Measurements from ENCODE around the gene EIF3K.

EIF3K gene

DNA sequence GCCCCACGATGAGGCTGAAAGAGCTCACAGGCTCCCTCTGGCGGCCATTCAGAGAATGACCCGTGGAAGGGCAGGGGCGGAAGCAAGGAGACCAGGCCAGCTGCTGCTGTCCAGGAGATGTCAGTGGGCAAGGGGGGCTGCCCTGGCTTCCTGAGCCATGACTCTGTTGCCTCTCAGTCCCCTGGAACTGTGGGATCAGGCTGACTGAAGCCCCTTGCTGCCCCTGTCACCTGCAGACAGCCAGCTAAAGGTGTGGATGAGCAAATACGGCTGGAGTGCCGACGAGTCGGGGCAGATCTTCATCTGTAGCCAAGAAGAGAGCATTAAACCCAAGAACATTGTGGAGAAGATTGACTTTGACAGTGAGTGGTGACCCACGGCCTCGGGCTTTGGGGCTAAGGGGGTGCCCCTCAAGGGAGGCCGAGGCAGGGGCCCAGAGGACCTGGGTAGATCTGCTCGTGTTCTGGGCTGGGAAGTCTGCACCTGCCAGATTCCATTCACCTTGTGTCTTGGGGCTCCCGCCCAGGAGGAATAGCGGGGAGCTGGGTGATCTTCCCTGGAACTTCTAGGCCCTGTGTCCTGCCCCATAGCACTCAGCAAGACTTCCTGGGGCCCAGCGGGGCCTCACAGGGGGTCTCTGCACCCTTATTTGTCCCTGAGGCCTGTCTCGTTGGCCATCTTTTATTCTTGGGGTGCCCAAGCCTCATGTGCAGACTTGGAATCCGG is 15.9 kb downstream of the EIF3K start:
- Histone ChIP-seq H3K36me3 (ENCODE audit: control insufficient read depth in 2 of 2, insufficient read depth in 1 of 2, low read length in 2 of 2) (peaks cover 34 to 87% of the 10 kb centered on the region in 2 experiments), H3K9me3 (ENCODE audit: control insufficient read depth, insufficient read depth, low read depth, low read length) (no peaks in the 10 kb centered on the region), H3K4me3 (ENCODE audit: low read depth, low read length) (no peak overlapping the region), H3K4me1 (ENCODE audit: control insufficient read depth, insufficient read depth, low read length) (no peaks in the 10 kb centered on the region; the same call in 1 of the 2 replicates), H3K27ac (ENCODE audit: extremely low read depth, low read depth, low read length) (peak overlapping the region; percentile 31; the same call in 1 of the 2 replicates)
- ChIA-PET POLR2A (interaction anchor here (0.7 to 2.0 kb wide), 14 partner anchors 9 to 341 kb away, joined by 3 to 31 read pairs (median 6); partner anchors contain the start of genes ACTN4, EIF3K, FAM98C and FBXO17), CTCF (interaction anchor here (0.6 to 8.2 kb wide), 77 partner anchors 8 to 1897 kb away, joined by 3 to 138 read pairs (median 4); partner anchors contain the start of genes ACTN4, EIF3K, FAM98C and GGN)
- TF ChIP-seq ZNF324 (tag by site-specific recombination; IDR thresholded peaks at IDR 0.05) = no peak
- TF ChIP-seq, protein P1, sequence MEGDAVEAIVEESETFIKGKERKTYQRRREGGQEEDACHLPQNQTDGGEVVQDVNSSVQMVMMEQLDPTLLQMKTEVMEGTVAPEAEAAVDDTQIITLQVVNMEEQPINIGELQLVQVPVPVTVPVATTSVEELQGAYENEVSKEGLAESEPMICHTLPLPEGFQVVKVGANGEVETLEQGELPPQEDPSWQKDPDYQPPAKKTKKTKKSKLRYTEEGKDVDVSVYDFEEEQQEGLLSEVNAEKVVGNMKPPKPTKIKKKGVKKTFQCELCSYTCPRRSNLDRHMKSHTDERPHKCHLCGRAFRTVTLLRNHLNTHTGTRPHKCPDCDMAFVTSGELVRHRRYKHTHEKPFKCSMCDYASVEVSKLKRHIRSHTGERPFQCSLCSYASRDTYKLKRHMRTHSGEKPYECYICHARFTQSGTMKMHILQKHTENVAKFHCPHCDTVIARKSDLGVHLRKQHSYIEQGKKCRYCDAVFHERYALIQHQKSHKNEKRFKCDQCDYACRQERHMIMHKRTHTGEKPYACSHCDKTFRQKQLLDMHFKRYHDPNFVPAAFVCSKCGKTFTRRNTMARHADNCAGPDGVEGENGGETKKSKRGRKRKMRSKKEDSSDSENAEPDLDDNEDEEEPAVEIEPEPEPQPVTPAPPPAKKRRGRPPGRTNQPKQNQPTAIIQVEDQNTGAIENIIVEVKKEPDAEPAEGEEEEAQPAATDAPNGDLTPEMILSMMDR (tag by site-specific recombination; IDR thresholded peaks at IDR 0.05) = peak; percentile 96
- no peak for TF ChIP-seq MEIS1 (CRISPR knock-in tag; IDR thresholded peaks at IDR 0.05; ENCODE audit: borderline replicate concordance)
- TF ChIP-seq, protein P2, sequence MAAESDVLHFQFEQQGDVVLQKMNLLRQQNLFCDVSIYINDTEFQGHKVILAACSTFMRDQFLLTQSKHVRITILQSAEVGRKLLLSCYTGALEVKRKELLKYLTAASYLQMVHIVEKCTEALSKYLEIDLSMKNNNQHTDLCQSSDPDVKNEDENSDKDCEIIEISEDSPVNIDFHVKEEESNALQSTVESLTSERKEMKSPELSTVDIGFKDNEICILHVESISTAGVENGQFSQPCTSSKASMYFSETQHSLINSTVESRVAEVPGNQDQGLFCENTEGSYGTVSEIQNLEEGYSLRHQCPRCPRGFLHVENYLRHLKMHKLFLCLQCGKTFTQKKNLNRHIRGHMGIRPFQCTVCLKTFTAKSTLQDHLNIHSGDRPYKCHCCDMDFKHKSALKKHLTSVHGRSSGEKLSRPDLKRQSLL (tag by site-specific recombination; IDR thresholded peaks at IDR 0.05) = no peak
- TF ChIP-seq ZNF19 (tag by site-specific recombination; IDR thresholded peaks at IDR 0.05; ENCODE audit: low read depth) = no peak
- no peak for TF ChIP-seq GLIS1 (tag by site-specific recombination; IDR thresholded peaks at IDR 0.05)
- no peak; the same call in 1 of the 2 replicates for TF ChIP-seq SP7 (tag by site-specific recombination; IDR thresholded peaks at IDR 0.05)
- TF ChIP-seq, protein P3, sequence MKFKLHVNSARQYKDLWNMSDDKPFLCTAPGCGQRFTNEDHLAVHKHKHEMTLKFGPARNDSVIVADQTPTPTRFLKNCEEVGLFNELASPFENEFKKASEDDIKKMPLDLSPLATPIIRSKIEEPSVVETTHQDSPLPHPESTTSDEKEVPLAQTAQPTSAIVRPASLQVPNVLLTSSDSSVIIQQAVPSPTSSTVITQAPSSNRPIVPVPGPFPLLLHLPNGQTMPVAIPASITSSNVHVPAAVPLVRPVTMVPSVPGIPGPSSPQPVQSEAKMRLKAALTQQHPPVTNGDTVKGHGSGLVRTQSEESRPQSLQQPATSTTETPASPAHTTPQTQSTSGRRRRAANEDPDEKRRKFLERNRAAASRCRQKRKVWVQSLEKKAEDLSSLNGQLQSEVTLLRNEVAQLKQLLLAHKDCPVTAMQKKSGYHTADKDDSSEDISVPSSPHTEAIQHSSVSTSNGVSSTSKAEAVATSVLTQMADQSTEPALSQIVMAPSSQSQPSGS (tag by site-specific recombination; IDR thresholded peaks at IDR 0.05; ENCODE audit: low read depth) = no peak
- TF ChIP-seq ZXDB (tag by site-specific recombination; IDR thresholded peaks at IDR 0.05) = peak; percentile 57; the same call in 1 of the 2 replicates
- no peak for TF ChIP-seq ZNF624 (tag by site-specific recombination; IDR thresholded peaks at IDR 0.05)
- TF ChIP-seq ZBTB8A (tag by site-specific recombination; IDR thresholded peaks at IDR 0.05) = peak; percentile 57; the same call in 1 of the 2 replicates
- TF ChIP-seq ZNF174 (tag by site-specific recombination; IDR thresholded peaks at IDR 0.05) = no peak
- TF ChIP-seq ZNF169 (tag by site-specific recombination; IDR thresholded peaks at IDR 0.05) = 0 out of 2 replicates have a peak, but pooled peaks have one; percentile 18
- no peak for TF ChIP-seq ZFHX2 (tag by site-specific recombination; conservative IDR thresholded peaks at IDR 0.05)
- TF ChIP-seq ZNF548 (tag by site-specific recombination; IDR thresholded peaks at IDR 0.05) = no peak
- TF ChIP-seq ZNF133 (tag by site-specific recombination; IDR thresholded peaks at IDR 0.05) = no peak
- TF ChIP-seq ZNF621 (tag by site-specific recombination; IDR thresholded peaks at IDR 0.05) = no peak
- TF ChIP-seq, protein P4, sequence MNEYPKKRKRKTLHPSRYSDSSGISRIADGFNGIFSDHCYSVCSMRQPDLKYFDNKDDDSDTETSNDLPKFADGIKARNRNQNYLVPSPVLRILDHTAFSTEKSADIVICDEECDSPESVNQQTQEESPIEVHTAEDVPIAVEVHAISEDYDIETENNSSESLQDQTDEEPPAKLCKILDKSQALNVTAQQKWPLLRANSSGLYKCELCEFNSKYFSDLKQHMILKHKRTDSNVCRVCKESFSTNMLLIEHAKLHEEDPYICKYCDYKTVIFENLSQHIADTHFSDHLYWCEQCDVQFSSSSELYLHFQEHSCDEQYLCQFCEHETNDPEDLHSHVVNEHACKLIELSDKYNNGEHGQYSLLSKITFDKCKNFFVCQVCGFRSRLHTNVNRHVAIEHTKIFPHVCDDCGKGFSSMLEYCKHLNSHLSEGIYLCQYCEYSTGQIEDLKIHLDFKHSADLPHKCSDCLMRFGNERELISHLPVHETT (tag by site-specific recombination; IDR thresholded peaks at IDR 0.05) = 0 out of 2 replicates have a peak, but pooled peaks have one; percentile 7
- TF ChIP-seq ZNF2 (tag by site-specific recombination; IDR thresholded peaks at IDR 0.05) = no peak
- TF ChIP-seq, protein P5, sequence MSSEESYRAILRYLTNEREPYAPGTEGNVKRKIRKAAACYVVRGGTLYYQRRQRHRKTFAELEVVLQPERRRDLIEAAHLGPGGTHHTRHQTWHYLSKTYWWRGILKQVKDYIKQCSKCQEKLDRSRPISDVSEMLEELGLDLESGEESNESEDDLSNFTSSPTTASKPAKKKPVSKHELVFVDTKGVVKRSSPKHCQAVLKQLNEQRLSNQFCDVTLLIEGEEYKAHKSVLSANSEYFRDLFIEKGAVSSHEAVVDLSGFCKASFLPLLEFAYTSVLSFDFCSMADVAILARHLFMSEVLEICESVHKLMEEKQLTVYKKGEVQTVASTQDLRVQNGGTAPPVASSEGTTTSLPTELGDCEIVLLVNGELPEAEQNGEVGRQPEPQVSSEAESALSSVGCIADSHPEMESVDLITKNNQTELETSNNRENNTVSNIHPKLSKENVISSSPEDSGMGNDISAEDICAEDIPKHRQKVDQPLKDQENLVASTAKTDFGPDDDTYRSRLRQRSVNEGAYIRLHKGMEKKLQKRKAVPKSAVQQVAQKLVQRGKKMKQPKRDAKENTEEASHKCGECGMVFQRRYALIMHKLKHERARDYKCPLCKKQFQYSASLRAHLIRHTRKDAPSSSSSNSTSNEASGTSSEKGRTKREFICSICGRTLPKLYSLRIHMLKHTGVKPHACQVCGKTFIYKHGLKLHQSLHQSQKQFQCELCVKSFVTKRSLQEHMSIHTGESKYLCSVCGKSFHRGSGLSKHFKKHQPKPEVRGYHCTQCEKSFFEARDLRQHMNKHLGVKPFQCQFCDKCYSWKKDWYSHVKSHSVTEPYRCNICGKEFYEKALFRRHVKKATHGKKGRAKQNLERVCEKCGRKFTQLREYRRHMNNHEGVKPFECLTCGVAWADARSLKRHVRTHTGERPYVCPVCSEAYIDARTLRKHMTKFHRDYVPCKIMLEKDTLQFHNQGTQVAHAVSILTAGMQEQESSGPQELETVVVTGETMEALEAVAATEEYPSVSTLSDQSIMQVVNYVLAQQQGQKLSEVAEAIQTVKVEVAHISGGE (tag by site-specific recombination; conservative IDR thresholded peaks at IDR 0.05; ENCODE audit: low read depth) = no peak
- TF ChIP-seq ZNF707 (tag by site-specific recombination; IDR thresholded peaks at IDR 0.05) = no peak
- TF ChIP-seq, protein P6, sequence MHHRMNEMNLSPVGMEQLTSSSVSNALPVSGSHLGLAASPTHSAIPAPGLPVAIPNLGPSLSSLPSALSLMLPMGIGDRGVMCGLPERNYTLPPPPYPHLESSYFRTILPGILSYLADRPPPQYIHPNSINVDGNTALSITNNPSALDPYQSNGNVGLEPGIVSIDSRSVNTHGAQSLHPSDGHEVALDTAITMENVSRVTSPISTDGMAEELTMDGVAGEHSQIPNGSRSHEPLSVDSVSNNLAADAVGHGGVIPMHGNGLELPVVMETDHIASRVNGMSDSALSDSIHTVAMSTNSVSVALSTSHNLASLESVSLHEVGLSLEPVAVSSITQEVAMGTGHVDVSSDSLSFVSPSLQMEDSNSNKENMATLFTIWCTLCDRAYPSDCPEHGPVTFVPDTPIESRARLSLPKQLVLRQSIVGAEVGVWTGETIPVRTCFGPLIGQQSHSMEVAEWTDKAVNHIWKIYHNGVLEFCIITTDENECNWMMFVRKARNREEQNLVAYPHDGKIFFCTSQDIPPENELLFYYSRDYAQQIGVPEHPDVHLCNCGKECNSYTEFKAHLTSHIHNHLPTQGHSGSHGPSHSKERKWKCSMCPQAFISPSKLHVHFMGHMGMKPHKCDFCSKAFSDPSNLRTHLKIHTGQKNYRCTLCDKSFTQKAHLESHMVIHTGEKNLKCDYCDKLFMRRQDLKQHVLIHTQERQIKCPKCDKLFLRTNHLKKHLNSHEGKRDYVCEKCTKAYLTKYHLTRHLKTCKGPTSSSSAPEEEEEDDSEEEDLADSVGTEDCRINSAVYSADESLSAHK (tag by site-specific recombination; IDR thresholded peaks at IDR 0.05) = no peak
- no peak for TF ChIP-seq ZNF555 (tag by site-specific recombination; conservative IDR thresholded peaks at IDR 0.05)
- TF ChIP-seq, protein P7, sequence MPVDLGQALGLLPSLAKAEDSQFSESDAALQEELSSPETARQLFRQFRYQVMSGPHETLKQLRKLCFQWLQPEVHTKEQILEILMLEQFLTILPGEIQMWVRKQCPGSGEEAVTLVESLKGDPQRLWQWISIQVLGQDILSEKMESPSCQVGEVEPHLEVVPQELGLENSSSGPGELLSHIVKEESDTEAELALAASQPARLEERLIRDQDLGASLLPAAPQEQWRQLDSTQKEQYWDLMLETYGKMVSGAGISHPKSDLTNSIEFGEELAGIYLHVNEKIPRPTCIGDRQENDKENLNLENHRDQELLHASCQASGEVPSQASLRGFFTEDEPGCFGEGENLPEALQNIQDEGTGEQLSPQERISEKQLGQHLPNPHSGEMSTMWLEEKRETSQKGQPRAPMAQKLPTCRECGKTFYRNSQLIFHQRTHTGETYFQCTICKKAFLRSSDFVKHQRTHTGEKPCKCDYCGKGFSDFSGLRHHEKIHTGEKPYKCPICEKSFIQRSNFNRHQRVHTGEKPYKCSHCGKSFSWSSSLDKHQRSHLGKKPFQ (tag by site-specific recombination; IDR thresholded peaks at IDR 0.05) = no peak

Data from HEK293 (cell line).